CMK (cell line): Measurements from ENCODE around the gene RHBDL1.

Experiments
- DNase-seq: peaks from one replicate; pipeline ENCODE4 v3.0.0-alpha.2; 2010; ENCODE audit warnings: low read depth

The RHBDL1 gene

GRCh38 chr16:720447-720989 lies 45.0 kb downstream of the RHBDL1 start:
- peak; percentile 58 for DNase-seq

- DNase-seq = peak; percentile 72
These were observed 45.7 kb downstream of the RHBDL1 start, which contains the start of gene ANTKMT for GRCh38 chr16:720990-721764. Gene ANTKMT, plus strand, starts transcription at chr16:721146. Its CDS starts 129 bp downstream, at chr16:721275.

GRCh38 chr16:721765-722540 lies 46.5 kb downstream of the RHBDL1 start:
- DNase-seq = no peak

- no peak for DNase-seq
These were observed 47.6 kb downstream of the RHBDL1 start for GRCh38 chr16:722835-723633.

- no peak for DNase-seq
These were observed 48.2 kb downstream of the RHBDL1 start for GRCh38 chr16:723695-724094.

GRCh38 chr16:724188-725040 lies 48.9 kb downstream of the RHBDL1 start:
- DNase-seq = no peak

- DNase-seq = no peak
These were observed 49.5 kb downstream of the RHBDL1 start for GRCh38 chr16:725041-725376.

- no peak for DNase-seq
These were observed 50.2 kb downstream of the RHBDL1 start for GRCh38 chr16:725463-726187.

- no peak for DNase-seq
These were observed 50.6 kb downstream of the RHBDL1 start for GRCh38 chr16:726188-726437.

- DNase-seq = peak; percentile 45
These were observed 51.2 kb downstream of the RHBDL1 start, which contains the start of the genes CCDC78 and HAGHL for GRCh38 chr16:726438-727290. Gene CCDC78, minus strand, starts transcription at chr16:726443. Its CDS starts 76 bp downstream, at chr16:726367. Gene HAGHL, plus strand, starts transcription at chr16:727106. Its CDS starts 404 bp downstream, at chr16:727510.

- no peak for DNase-seq
These were observed 52.0 kb downstream of the RHBDL1 start for GRCh38 chr16:727291-727977.
